Stimulated activated naive B cell treated with anti-CD40 and anti-IgM and Interleukin-4, amounts not matched to agents 10 μg/mL and 1 μg/mL and 100 μg/mL, for 72 hours (primary cell): ENCODE data around the gene DDN.

Experiments used
- ATAC-seq, 2 donors: fragments of 150-1000 bp; cut with Tn5 transposase; replicated peaks; 2 replicates each; pipeline ENCODE4 v1.10.0; 2021; ENCODE audit warnings: moderate library complexity in 1 of 2
- DNase-seq: peaks from one replicate; pipeline ENCODE4 v3.0.0; 2021
- H3K27ac Mint-ChIP-seq: one replicate; pipeline ENCODE4 v1.8.0; 2022; ENCODE audit warnings: mild to moderate bottlenecking, mixed read lengths
- H3K27me3 Mint-ChIP-seq, 2 donors: one replicate each; pipeline ENCODE4 v1.8.0; 2022; ENCODE audit warnings: mixed read lengths in 2 of 2
- H3K36me3 Mint-ChIP-seq, 2 donors: one replicate each; pipeline ENCODE4 v1.8.0; 2022; ENCODE audit warnings: mixed read lengths in 2 of 2, mild to moderate bottlenecking in 1 of 2
- H3K4me1 Mint-ChIP-seq, 2 donors: one replicate each; pipeline ENCODE4 v1.8.0; 2022; ENCODE audit warnings: mixed read lengths in 2 of 2, mild to moderate bottlenecking in 1 of 2
- H3K4me3 Mint-ChIP-seq, 2 donors: one replicate each; pipeline ENCODE4 v1.8.0; 2022; ENCODE audit warnings: mild to moderate bottlenecking in 2 of 2, mixed read lengths in 2 of 2, moderate library complexity in 1 of 2
- H3K9me3 Mint-ChIP-seq, 2 donors: one replicate each; pipeline ENCODE4 v1.8.0; 2022; ENCODE audit warnings: mixed read lengths in 2 of 2, mild to moderate bottlenecking in 1 of 2

The DDN gene

GRCh38 chr12:49012739-49013138 is 13.6 kb upstream of the DDN start:
- peaks cover 6 to 25% of the 10 kb centered on the region in 2 donors for H3K4me1 Mint-ChIP-seq
- H3K36me3 Mint-ChIP-seq = peaks cover 31 to 60% of the 10 kb centered on the region in 2 donors
- no peak overlapping the region for H3K4me3 Mint-ChIP-seq
- DNase-seq (no peak), ATAC-seq (no peak)
- no peak overlapping the region for H3K27ac Mint-ChIP-seq
- H3K9me3 Mint-ChIP-seq = no peaks in the 10 kb centered on the region
- no peaks in the 10 kb centered on the region for H3K27me3 Mint-ChIP-seq

- peaks cover 0 to 2% of the 10 kb centered on the region in 2 donors for H3K4me1 Mint-ChIP-seq
- H3K9me3 Mint-ChIP-seq = no peaks in the 10 kb centered on the region
- H3K4me3 Mint-ChIP-seq = no peak overlapping the region
- ATAC-seq (no peak), DNase-seq (no peak)
- no peaks in the 10 kb centered on the region for H3K27me3 Mint-ChIP-seq
- no peak overlapping the region for H3K27ac Mint-ChIP-seq
- H3K36me3 Mint-ChIP-seq = peaks cover 35 to 50% of the 10 kb centered on the region in 2 donors
Observed at GRCh38 chr12:49010092-49010668, 11.0 kb upstream of the DDN start.

GRCh38 chr12:49008943-49009342 is 9.8 kb upstream of the DDN start:
- Mint-ChIP-seq H3K27me3 (no peaks in the 10 kb centered on the region), H3K36me3 (peaks cover 46 to 61% of the 10 kb centered on the region in 2 donors), H3K4me1 (no peaks in the 10 kb centered on the region), H3K9me3 (no peaks in the 10 kb centered on the region), H3K4me3 (no peak overlapping the region), H3K27ac (no peak overlapping the region)
- DNase-seq = no peak
- ATAC-seq = no peak

- Mint-ChIP-seq H3K9me3 (no peaks in the 10 kb centered on the region), H3K27ac (no peak overlapping the region), H3K4me1 (peaks cover 27 to 49% of the 10 kb centered on the region in 2 donors), H3K27me3 (peaks cover 12 to 25% of the 10 kb centered on the region in 2 donors), H3K36me3 (peaks cover 41 to 50% of the 10 kb centered on the region in 2 donors), H3K4me3 (peak overlapping the region in 1 of 2 donors; percentile 77)
- no peak for ATAC-seq
- DNase-seq = no peak
Observed at GRCh38 chr12:49000346-49000745, 1.2 kb upstream of the DDN start.

- peak overlapping the region; percentile 57 for H3K27ac Mint-ChIP-seq
- peak overlapping the region; percentile 77 for H3K4me3 Mint-ChIP-seq
- no peaks in the 10 kb centered on the region for H3K9me3 Mint-ChIP-seq
- peaks cover 25 to 40% of the 10 kb centered on the region in 2 donors for H3K27me3 Mint-ChIP-seq
- peaks cover 28 to 34% of the 10 kb centered on the region in 2 donors for H3K36me3 Mint-ChIP-seq
- H3K4me1 Mint-ChIP-seq = peaks cover 34 to 54% of the 10 kb centered on the region in 2 donors
- ATAC-seq = peak in 1 of 2 donors; percentile 23
- peak; percentile 16 for DNase-seq
Observed at GRCh38 chr12:48998497-48999353, 450 bp downstream of the DDN start.

GRCh38 chr12:48997719-48998496 is 1.3 kb downstream of the DDN start:
- H3K4me3 Mint-ChIP-seq = peak overlapping the region; percentile 77 to 78
- H3K9me3 Mint-ChIP-seq = no peaks in the 10 kb centered on the region
- H3K4me1 Mint-ChIP-seq = peaks cover 34 to 54% of the 10 kb centered on the region in 2 donors
- H3K27me3 Mint-ChIP-seq = peaks cover 30 to 44% of the 10 kb centered on the region in 2 donors
- H3K27ac Mint-ChIP-seq = peak overlapping the region; percentile 20
- H3K36me3 Mint-ChIP-seq = peaks cover 20 to 26% of the 10 kb centered on the region in 2 donors
- DNase-seq (peak; percentile 55), ATAC-seq (peak; percentile 44 to 51)

GRCh38 chr12:48996794-48997718 is 2.1 kb downstream of the DDN start:
- H3K9me3 Mint-ChIP-seq = no peaks in the 10 kb centered on the region
- peaks cover 34 to 54% of the 10 kb centered on the region in 2 donors for H3K4me1 Mint-ChIP-seq
- DNase-seq (peak; percentile 47), ATAC-seq (peak; percentile 50 to 60)
- H3K36me3 Mint-ChIP-seq = peaks cover 14 to 18% of the 10 kb centered on the region in 2 donors
- H3K27me3 Mint-ChIP-seq = peaks cover 29 to 42% of the 10 kb centered on the region in 2 donors
- peak overlapping the region; percentile 20 for H3K27ac Mint-ChIP-seq
- H3K4me3 Mint-ChIP-seq = peak overlapping the region; percentile 74 to 78

GRCh38 chr12:48995086-48995879 is 3.9 kb downstream of the DDN start:
- ATAC-seq (no peak), DNase-seq (peak; percentile 39)
- Mint-ChIP-seq H3K4me1 (peaks cover 29 to 51% of the 10 kb centered on the region in 2 donors), H3K4me3 (peak overlapping the region; percentile 15 to 81), H3K27ac (peak overlapping the region; percentile 57), H3K9me3 (no peaks in the 10 kb centered on the region), H3K36me3 (peaks cover 1 to 2% of the 10 kb centered on the region in 2 donors), H3K27me3 (peaks cover 30 to 39% of the 10 kb centered on the region in 2 donors)

GRCh38 chr12:48994224-48995085 is 4.7 kb downstream of the DDN start:
- no peak overlapping the region for H3K27ac Mint-ChIP-seq
- ATAC-seq (no peak), DNase-seq (no peak)
- H3K9me3 Mint-ChIP-seq = no peaks in the 10 kb centered on the region
- no peak overlapping the region for H3K4me3 Mint-ChIP-seq
- H3K36me3 Mint-ChIP-seq = no peaks in the 10 kb centered on the region
- H3K4me1 Mint-ChIP-seq = peaks cover 21 to 42% of the 10 kb centered on the region in 2 donors
- peaks cover 35 to 47% of the 10 kb centered on the region in 2 donors for H3K27me3 Mint-ChIP-seq

GRCh38 chr12:48993787-48994186 is 5.4 kb downstream of the DDN start:
- Mint-ChIP-seq H3K27me3 (peaks cover 41 to 54% of the 10 kb centered on the region in 2 donors), H3K4me1 (peaks cover 17 to 36% of the 10 kb centered on the region in 2 donors), H3K4me3 (no peak overlapping the region), H3K27ac (no peak overlapping the region), H3K9me3 (no peaks in the 10 kb centered on the region), H3K36me3 (no peaks in the 10 kb centered on the region)
- no peak for ATAC-seq
- no peak for DNase-seq

- Mint-ChIP-seq H3K27me3 (peaks cover 52 to 75% of the 10 kb centered on the region in 2 donors), H3K27ac (no peak overlapping the region), H3K4me1 (peaks cover 13 to 25% of the 10 kb centered on the region in 2 donors), H3K36me3 (no peaks in the 10 kb centered on the region), H3K9me3 (no peaks in the 10 kb centered on the region), H3K4me3 (no peak overlapping the region)
- ATAC-seq (no peak), DNase-seq (no peak)
Observed at GRCh38 chr12:48991247-48992050, 7.7 kb downstream of the DDN start.
